Endodermal cell (in vitro differentiated cells): ENCODE results near the gene GALNS. TPM values are rescaled to one million over a fixed set of nuclear protein-coding genes. Genes with fewer than 3 reads are reported as not detected.

Experiments
- DNase-seq: peaks from one replicate; pipeline ENCODE4 v3.0.0-alpha.2; 2017
- H3K27ac ChIP-seq: 2 replicates; pipeline ENCODE4 v1.5.1; 2013; ENCODE audit warnings: mild to moderate bottlenecking, low read depth, low read length, moderate library complexity
- H3K27me3 ChIP-seq: 2 replicates; pipeline ENCODE4 v1.6.1; 2013; ENCODE audit warnings: mild to moderate bottlenecking, low read length, moderate library complexity; ENCODE audit not compliant: insufficient read depth, control insufficient read depth, poor library complexity, severe bottlenecking
- H3K36me3 ChIP-seq: 2 replicates; pipeline ENCODE4 v1.7.0; 2013; ENCODE audit warnings: mild to moderate bottlenecking, low read length, moderate library complexity; ENCODE audit not compliant: control insufficient read depth, insufficient read depth
- H3K4me1 ChIP-seq: one replicate; pipeline ENCODE4 v1.7.0; 2013; ENCODE audit warnings: low read length; ENCODE audit not compliant: control insufficient read depth, insufficient read depth
- H3K4me3 ChIP-seq: 2 replicates; pipeline ENCODE4 v1.5.1; 2013; ENCODE audit warnings: mild to moderate bottlenecking, low read length, moderate library complexity
- H3K9ac ChIP-seq: 2 replicates; pipeline ENCODE4 v1.6.1; 2013; ENCODE audit warnings: mild to moderate bottlenecking, low read length, moderate library complexity; ENCODE audit not compliant: poor library complexity, severe bottlenecking; ENCODE audit errors: extremely low read depth
- H3K9me3 ChIP-seq: 2 replicates; pipeline ENCODE4 v1.6.1; 2013; ENCODE audit warnings: mild to moderate bottlenecking, low read length, moderate library complexity; ENCODE audit not compliant: control insufficient read depth
- H3K27ac Mint-ChIP-seq: 2 replicates; pipeline ENCODE4 v1.8.0; 2020; ENCODE audit warnings: mixed read lengths
- H3K27me3 Mint-ChIP-seq: 2 replicates; pipeline ENCODE4 v1.8.0; 2021; ENCODE audit warnings: mild to moderate bottlenecking, mixed read lengths; ENCODE audit not compliant: insufficient read depth
- H3K36me3 Mint-ChIP-seq: 2 replicates; pipeline ENCODE4 v1.8.0; 2020; ENCODE audit warnings: low read depth, mixed read lengths
- H3K4me1 Mint-ChIP-seq: 2 replicates; pipeline ENCODE4 v1.8.0; 2020; ENCODE audit warnings: mixed read lengths
- H3K4me3 Mint-ChIP-seq: 2 replicates; pipeline ENCODE4 v1.8.0; 2020; ENCODE audit warnings: mild to moderate bottlenecking, moderate library complexity, mixed read lengths
- H3K9me3 Mint-ChIP-seq: 2 replicates; pipeline ENCODE4 v1.8.0; 2020; ENCODE audit warnings: mild to moderate bottlenecking, mixed read lengths
- CTCF ChIP-seq: fragments of 200-600 bp; sonication (generic); conservative IDR thresholded peaks from 2 replicates; pipeline ENCODE4 v1.5.0; 2021; ENCODE audit warnings: antibody characterized with exemption, mild to moderate bottlenecking
- WGBS, 2 experiments: methylation state at CpG; one replicate each; pipeline versions ENCODE4 v1.1.5 to v1.1.7; 2013; ENCODE audit warnings: missing lambda C conversion rate in 2 of 2, mixed read lengths in 1 of 2; ENCODE audit not compliant: insufficient coverage in 1 of 2, insufficient read length in 1 of 2; 5-methylcytosine and 5-hydroxymethylcytosine counted together
- total RNA-seq, 2 donors: library from RNA; stranded (reverse); fragmentation: NEBNext Ultra II Directional in 1 of 2; extraction: Animal tissue kit (Norgen Biotek cat#: 25700) in 1 of 2; gene quantifications; 2 replicates in 1 of 2; 3 replicates in 1 of 2; pipeline ENCODE4 v1.2.1, GENCODE V29; 2021

The GALNS gene
- total RNA-seq, 2 donors from 2014 or later, result 32.2 to 39.6 TPM

- Mint-ChIP-seq H3K9me3 (peaks cover 2% of the 10 kb centered on the region), H3K36me3 (peaks cover 22% of the 10 kb centered on the region), H3K27ac (no peak overlapping the region), H3K27me3 (no peaks in the 10 kb centered on the region), H3K4me3 (no peak overlapping the region), H3K4me1 (no peaks in the 10 kb centered on the region)
- H3K4me3 ChIP-seq, result no peak overlapping the region
- H3K9ac ChIP-seq, result no peak overlapping the region
- WGBS, 2 experiments, result 94 to 100% methylated on average over 6 to 9 of the region's 9 CpGs
- no peak for DNase-seq
- no peak overlapping the region for H3K27ac ChIP-seq
- no peaks in the 10 kb centered on the region for H3K36me3 ChIP-seq
- no peaks in the 10 kb centered on the region for H3K9me3 ChIP-seq
- TF ChIP-seq CTCF, result no peak
- no peaks in the 10 kb centered on the region for H3K4me1 ChIP-seq
- H3K27me3 ChIP-seq, result no peaks in the 10 kb centered on the region
Observed at GRCh38 chr16:88846088-88846487, 10.7 kb downstream of the GALNS start.

GRCh38 chr16:88844419-88845036, 12.2 kb downstream of the GALNS start:
- WGBS, 2 experiments, result 79 to 96% methylated on average over 6 to 11 of the region's 11 CpGs
- Mint-ChIP-seq H3K4me3 (no peak overlapping the region), H3K27me3 (no peaks in the 10 kb centered on the region), H3K36me3 (peaks cover 19% of the 10 kb centered on the region), H3K4me1 (no peaks in the 10 kb centered on the region), H3K9me3 (no peaks in the 10 kb centered on the region), H3K27ac (peak overlapping the region; percentile 32)
- H3K27me3 ChIP-seq, result no peaks in the 10 kb centered on the region
- peak overlapping the region; percentile 47 for H3K27ac ChIP-seq
- no peaks in the 10 kb centered on the region for H3K9me3 ChIP-seq
- DNase-seq, result peak; percentile 79
- no peak overlapping the region for H3K4me3 ChIP-seq
- no peak overlapping the region for H3K9ac ChIP-seq
- no peaks in the 10 kb centered on the region for H3K36me3 ChIP-seq
- TF ChIP-seq CTCF, result peak; percentile 74
- no peaks in the 10 kb centered on the region for H3K4me1 ChIP-seq

- Mint-ChIP-seq H3K27me3 (no peaks in the 10 kb centered on the region), H3K9me3 (no peaks in the 10 kb centered on the region), H3K4me1 (no peaks in the 10 kb centered on the region), H3K27ac (no peak overlapping the region), H3K4me3 (no peak overlapping the region), H3K36me3 (peaks cover 21% of the 10 kb centered on the region)
- TF ChIP-seq CTCF, result no peak
- DNase-seq, result no peak
- no peak overlapping the region for H3K27ac ChIP-seq
- 93 to 94% methylated on average over 20 of the region's 20 CpGs for WGBS, 2 experiments
- H3K4me3 ChIP-seq, result no peak overlapping the region
- H3K4me1 ChIP-seq, result no peaks in the 10 kb centered on the region
- H3K27me3 ChIP-seq, result no peaks in the 10 kb centered on the region
- H3K36me3 ChIP-seq, result no peaks in the 10 kb centered on the region
- no peak overlapping the region for H3K9ac ChIP-seq
- no peaks in the 10 kb centered on the region for H3K9me3 ChIP-seq
Observed at GRCh38 chr16:88843256-88843655, 13.5 kb downstream of the GALNS start.
